Caco-2 (cell line): Measurements from ENCODE around the gene PASD1. TPM values are rescaled to one million over a fixed set of nuclear protein-coding genes. Genes with fewer than 3 reads are reported as not detected.

Experiments
- BruUV-seq: library from RNA; stranded (reverse); fragments of 400-500 nt; replicated peaks from 2 replicates; lab custom pipeline; 2021; lab: Mats Ljungman, UMichigan
- CTCF ChIA-PET: fragments of 300-600 bp; sonication (Branson Sonifier 250); formaldehyde crosslinking; loops from one replicate; lab custom pipeline; 2022; ENCODE audit warnings: antibody characterized with exemption; lab: Charles Lee
- POLR2A ChIA-PET: fragments of 300-600 bp; sonication (Branson Sonifier 250); formaldehyde crosslinking; loops from one replicate; lab custom pipeline; 2022; ENCODE audit warnings: antibody characterized with exemption; lab: Charles Lee
- DNase-seq, 2 experiments: peaks; one replicate each; pipeline versions ENCODE4 v3.0.0 to v3.0.0-alpha.2; 2020 to 2022
- H3K27me3 ChIP-seq: replicated peaks from 2 replicates; pipeline ENCODE4 v1.6.0; 2011; ENCODE audit warnings: low read length; ENCODE audit not compliant: control insufficient read depth, insufficient read depth
- H3K36me3 ChIP-seq: 2 replicates; pipeline ENCODE4 v1.5.1; 2011; ENCODE audit warnings: low read length; ENCODE audit not compliant: control insufficient read depth, insufficient read depth
- H3K4me1 ChIP-seq: fragments of 250-450 bp; sonication (Bioruptor Pico); 2 replicates; pipeline ENCODE4 v1.5.1; 2020; ENCODE audit warnings: mild to moderate bottlenecking
- H3K4me3 ChIP-seq: 2 replicates; pipeline ENCODE4 v1.5.1; 2011; ENCODE audit warnings: low read depth, mild to moderate bottlenecking, control low read depth, low read length
- H3K9me3 ChIP-seq: fragments of 250-450 bp; sonication (Bioruptor Pico); 2 replicates; pipeline ENCODE4 v1.5.1; 2020; ENCODE audit warnings: mild to moderate bottlenecking, moderate library complexity
- H3K27ac Mint-ChIP-seq: one replicate; pipeline ENCODE4 v1.8.0; 2022; ENCODE audit warnings: mixed read lengths; ENCODE audit not compliant: unreplicated experiment
- H3K27me3 Mint-ChIP-seq: one replicate; pipeline ENCODE4 v1.8.0; 2022; ENCODE audit warnings: mixed read lengths; ENCODE audit not compliant: insufficient read depth, unreplicated experiment
- H3K36me3 Mint-ChIP-seq: one replicate; pipeline ENCODE4 v1.8.0; 2022; ENCODE audit warnings: mild to moderate bottlenecking, mixed read lengths; ENCODE audit not compliant: insufficient read depth, unreplicated experiment
- H3K4me1 Mint-ChIP-seq: one replicate; pipeline ENCODE4 v1.8.0; 2022; ENCODE audit warnings: low read depth, mixed read lengths; ENCODE audit not compliant: unreplicated experiment
- H3K4me3 Mint-ChIP-seq: one replicate; pipeline ENCODE4 v1.8.0; 2022; ENCODE audit warnings: mild to moderate bottlenecking, moderate library complexity, mixed read lengths; ENCODE audit not compliant: unreplicated experiment
- H3K9me3 Mint-ChIP-seq: one replicate; pipeline ENCODE4 v1.8.0; 2022; ENCODE audit warnings: mixed read lengths; ENCODE audit not compliant: unreplicated experiment
- CTCF ChIP-seq, 2 experiments: fragments of 200-600 bp in 1 of 2; IDR thresholded peaks; 1 replicate in 1 of 2; 2 replicates in 1 of 2; pipeline versions ENCODE4 v1.5.1 to v1.8.0; 2011 to 2022; ENCODE audit warnings: antibody characterized with exemption in 1 of 2, control low read depth in 1 of 2, inconsistent platforms in 1 of 2, low read depth in 1 of 2, low read length in 1 of 2, mild to moderate bottlenecking in 1 of 2, moderate library complexity in 1 of 2; ENCODE audit not compliant: insufficient read depth in 1 of 2, severe bottlenecking in 1 of 2, unreplicated experiment in 1 of 2
- intact Hi-C: fragments of 100-400 bp; cut with micrococcal nuclease; formaldehyde crosslinking; loops from one replicate; pipeline ENCODE4 v1.10.0; 2022; ENCODE audit not compliant: unreplicated experiment
- total RNA-seq: library from RNA; stranded (reverse); gene quantifications from 2 replicates; pipeline ENCODE4 v1.2.3, GENCODE V29; 2022

Gene PASD1
- total RNA-seq, 1 experiment from 2014 or later: not detected

- TF ChIP-seq CTCF (IDR thresholded peaks at IDR 0.05; ENCODE audit: insufficient read depth in 1 of 2, low read depth in 1 of 2, low read length in 1 of 2, severe bottlenecking in 1 of 2, unreplicated experiment in 1 of 2): no peak
- ChIA-PET POLR2A (no interaction called here), CTCF (no interaction called here)
- Mint-ChIP-seq H3K36me3 (no peaks in the 10 kb centered on the region), H3K27me3 (peaks cover 3% of the 10 kb centered on the region), H3K4me3 (no peak overlapping the region), H3K27ac (no peak overlapping the region), H3K4me1 (no peaks in the 10 kb centered on the region), H3K9me3 (no peaks in the 10 kb centered on the region)
- Histone ChIP-seq H3K27me3 (no peaks in the 10 kb centered on the region), H3K9me3 (no peaks in the 10 kb centered on the region), H3K4me1 (no peaks in the 10 kb centered on the region), H3K36me3 (no peaks in the 10 kb centered on the region), H3K4me3 (no peak overlapping the region)
- no TSS peak for BruUV-seq
- DNase-seq: peak in 1 of 2 experiments; percentile 1
- intact Hi-C loops: no loop called here
Observed at GRCh38 chrX:151714362-151714761, 150.9 kb downstream of the PASD1 start.

- H3K9me3 Mint-ChIP-seq: no peaks in the 10 kb centered on the region
- H3K27ac Mint-ChIP-seq: no peak within 1 kb of the TSS
- BruUV-seq: no TSS peak
- TF ChIP-seq CTCF (IDR thresholded peaks at IDR 0.05; ENCODE audit: insufficient read depth in 1 of 2, low read depth in 1 of 2, low read length in 1 of 2, severe bottlenecking in 1 of 2, unreplicated experiment in 1 of 2): no peak
- no peaks in the 10 kb centered on the region for H3K9me3 ChIP-seq
- no peaks in the 10 kb centered on the region for H3K4me1 ChIP-seq
- H3K4me3 Mint-ChIP-seq: no peak within 1 kb of the TSS
- peaks cover 3% of the 10 kb centered on the region for H3K27me3 Mint-ChIP-seq
- no peak for DNase-seq
- intact Hi-C loops: no loop called here
- H3K36me3 Mint-ChIP-seq: no peaks in the 10 kb centered on the region
- no peaks in the 10 kb centered on the region for H3K36me3 ChIP-seq
- no peak within 1 kb of the TSS for H3K4me3 ChIP-seq
- H3K4me1 Mint-ChIP-seq: no peaks in the 10 kb centered on the region
- ChIA-PET CTCF (no interaction called here), POLR2A (no interaction called here)
- no peaks in the 10 kb centered on the region for H3K27me3 ChIP-seq
Observed at GRCh38 chrX:151715752-151716151, 152.3 kb downstream of the PASD1 start, which contains the start of gene FATE1. Gene FATE1 (plus strand): TSS chrX:151716035. CDS start chrX:151716120, 85 bp downstream.

GRCh38 chrX:151722241-151722846 lies 158.9 kb downstream of the PASD1 start:
- no peaks in the 10 kb centered on the region for H3K9me3 Mint-ChIP-seq
- no peaks in the 10 kb centered on the region for H3K9me3 ChIP-seq
- peaks cover 3% of the 10 kb centered on the region for H3K27me3 Mint-ChIP-seq
- no peak overlapping the region for H3K4me3 Mint-ChIP-seq
- H3K4me1 Mint-ChIP-seq: no peaks in the 10 kb centered on the region
- H3K4me3 ChIP-seq: no peak overlapping the region
- TF ChIP-seq CTCF (IDR thresholded peaks at IDR 0.05; ENCODE audit: insufficient read depth in 1 of 2, low read depth in 1 of 2, low read length in 1 of 2, severe bottlenecking in 1 of 2, unreplicated experiment in 1 of 2): peak in 1 of 2 experiments; percentile 9
- DNase-seq: peak in 1 of 2 experiments; percentile 14
- POLR2A ChIA-PET: no interaction called here
- no peaks in the 10 kb centered on the region for H3K36me3 Mint-ChIP-seq
- H3K27me3 ChIP-seq: no peaks in the 10 kb centered on the region
- intact Hi-C loops: no loop called here
- H3K36me3 ChIP-seq: no peaks in the 10 kb centered on the region
- H3K27ac Mint-ChIP-seq: no peak overlapping the region
- no TSS peak for BruUV-seq
- CTCF ChIA-PET: no interaction called here
- H3K4me1 ChIP-seq: no peaks in the 10 kb centered on the region
